NCI-H2196 treated with DMSO at 0.1 percent for 48 hours (cell line): Measurements from ENCODE around the gene DEF6.

Experiments
- DNase-seq: peaks from one replicate; lab custom pipeline; 2025; ENCODE audit not compliant: unreplicated experiment; lab: John Stamatoyannopoulos, UW

The DEF6 gene

GRCh38 chr6:35370124-35370741 is 72.6 kb downstream of the DEF6 start:
- no peak for DNase-seq

GRCh38 chr6:35370785-35371493 is 73.3 kb downstream of the DEF6 start:
- DNase-seq, result no peak
